ENCODE results near the gene NIPBL.

Gene NIPBL

GRCh38 chr5:36875790-36876298, 725 bp upstream of the NIPBL start:
- peaks cover 38 to 42% of the 10 kb centered on the region in 2 experiments for H3K4me1 ChIP-seq (ENCODE audit: control insufficient read depth in 1 of 2, insufficient read depth in 1 of 2, low read depth in 1 of 2, low read length in 1 of 2)
- no peaks in the 10 kb centered on the region for H3K27me3 ChIP-seq
- peak; percentile 30 for TF ChIP-seq CTCF (IDR thresholded peaks at IDR 0.05)
- H3K27ac ChIP-seq = peak overlapping the region; percentile 98
- H3K4me3 ChIP-seq (ENCODE audit: low read depth in 1 of 2, low read length in 1 of 2) = peak overlapping the region; percentile 84 to 92
- H3K36me3 ChIP-seq = no peaks in the 10 kb centered on the region
- H3K9me3 ChIP-seq = no peaks in the 10 kb centered on the region

GRCh38 chr5:36876965-36877666, 547 bp downstream of the NIPBL start:
- Histone ChIP-seq H3K36me3 (no peaks in the 10 kb centered on the region), H3K9me3 (no peaks in the 10 kb centered on the region), H3K27me3 (no peaks in the 10 kb centered on the region), H3K4me3 (ENCODE audit: low read depth in 1 of 2, low read length in 1 of 2) (peak overlapping the region; percentile 84 to 92), H3K4me1 (ENCODE audit: control insufficient read depth in 1 of 2, insufficient read depth in 1 of 2, low read depth in 1 of 2, low read length in 1 of 2) (peaks cover 46 to 48% of the 10 kb centered on the region in 2 experiments), H3K27ac (peak overlapping the region; percentile 98)
- TF ChIP-seq CTCF (IDR thresholded peaks at IDR 0.05) = no peak

- TF ChIP-seq CTCF (IDR thresholded peaks at IDR 0.05) = no peak
- no peaks in the 10 kb centered on the region for H3K27me3 ChIP-seq
- H3K27ac ChIP-seq = peak overlapping the region; percentile 98
- H3K9me3 ChIP-seq = no peaks in the 10 kb centered on the region
- peak overlapping the region; percentile 84 to 92 for H3K4me3 ChIP-seq (ENCODE audit: low read depth in 1 of 2, low read length in 1 of 2)
- H3K4me1 ChIP-seq (ENCODE audit: control insufficient read depth in 1 of 2, insufficient read depth in 1 of 2, low read depth in 1 of 2, low read length in 1 of 2) = peaks cover 46 to 56% of the 10 kb centered on the region in 2 experiments
- H3K36me3 ChIP-seq = no peaks in the 10 kb centered on the region
These were observed 1.3 kb downstream of the NIPBL start for GRCh38 chr5:36877667-36878391.

GRCh38 chr5:36878392-36879082, 2.0 kb downstream of the NIPBL start:
- no peak for TF ChIP-seq CTCF (IDR thresholded peaks at IDR 0.05)
- H3K27me3 ChIP-seq = no peaks in the 10 kb centered on the region
- H3K4me3 ChIP-seq (ENCODE audit: low read depth in 1 of 2, low read length in 1 of 2) = peak overlapping the region; percentile 84 to 92
- H3K36me3 ChIP-seq = no peaks in the 10 kb centered on the region
- H3K27ac ChIP-seq = peak overlapping the region; percentile 98
- H3K9me3 ChIP-seq = no peaks in the 10 kb centered on the region
- H3K4me1 ChIP-seq (ENCODE audit: control insufficient read depth in 1 of 2, insufficient read depth in 1 of 2, low read depth in 1 of 2, low read length in 1 of 2) = peaks cover 46 to 59% of the 10 kb centered on the region in 2 experiments

DNA sequence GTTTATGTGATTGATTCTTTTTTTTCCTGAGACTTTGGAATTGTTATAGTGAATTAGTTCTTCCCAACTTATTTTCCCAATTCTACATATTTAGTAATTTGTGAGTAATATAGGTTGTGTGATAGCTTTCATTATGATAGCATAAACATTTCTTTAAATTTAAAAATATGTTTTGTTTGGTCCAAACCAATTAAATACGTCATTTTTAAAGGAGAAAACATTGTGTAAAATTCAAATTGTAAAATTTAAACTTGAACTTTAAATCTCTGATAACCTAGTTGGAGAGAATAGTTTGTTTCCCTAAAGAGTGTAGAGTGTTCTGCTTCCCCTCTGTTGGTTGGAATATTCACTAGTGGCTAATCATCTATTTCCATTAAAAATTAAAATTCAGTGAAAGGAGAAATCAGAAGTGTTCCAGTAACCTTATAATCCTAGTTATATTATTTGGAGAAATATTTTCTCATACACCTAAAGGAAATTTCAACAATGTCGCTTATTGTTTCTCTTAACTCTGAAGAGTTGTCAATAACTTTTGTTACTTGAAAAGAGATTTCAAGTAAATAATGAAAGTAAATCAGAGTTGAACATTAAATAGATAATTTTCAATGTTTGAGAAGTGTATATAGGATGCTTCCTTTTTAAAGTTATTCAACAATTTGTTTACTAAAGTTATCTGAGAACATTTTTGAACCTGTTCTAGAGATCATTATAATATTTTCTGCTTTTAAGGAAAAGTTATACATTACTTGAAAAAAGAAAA, 2.9 kb downstream of the NIPBL start:
- no peaks in the 10 kb centered on the region for H3K9me3 ChIP-seq
- no peak for TF ChIP-seq CTCF (IDR thresholded peaks at IDR 0.05)
- no peaks in the 10 kb centered on the region for H3K36me3 ChIP-seq
- peaks cover 44 to 57% of the 10 kb centered on the region in 2 experiments for H3K4me1 ChIP-seq (ENCODE audit: control insufficient read depth in 1 of 2, insufficient read depth in 1 of 2, low read depth in 1 of 2, low read length in 1 of 2)
- no peaks in the 10 kb centered on the region for H3K27me3 ChIP-seq
- H3K27ac ChIP-seq = peak overlapping the region; percentile 98
- peak overlapping the region; percentile 84 to 92 for H3K4me3 ChIP-seq (ENCODE audit: low read depth in 1 of 2, low read length in 1 of 2)
